Liver (tissue), 9 donors: ENCODE measurements around the gene EYA3. TPM values are rescaled to one million over a fixed set of nuclear protein-coding genes. Genes with fewer than 3 reads are reported as not detected.

Experiments used
- DNase-seq: peaks from one replicate; pipeline ENCODE4 v3.0.0-alpha.2; 2017; ENCODE audit warnings: low spot score
- H3K27ac ChIP-seq, 2 donors: one replicate each; pipeline ENCODE4 v1.7.0; 2013; ENCODE audit warnings: inconsistent platforms in 2 of 2, low read length in 2 of 2, control low read depth in 1 of 2, low read depth in 1 of 2, mild to moderate bottlenecking in 1 of 2
- H3K27me3 ChIP-seq, 4 donors: one replicate each; pipeline versions ENCODE4 v1.6.1 to v1.7.0; 2013; ENCODE audit warnings: low read length in 3 of 4, inconsistent platforms in 1 of 4, mild to moderate bottlenecking in 1 of 4, moderate library complexity in 1 of 4; ENCODE audit not compliant: control insufficient read depth in 4 of 4, insufficient read depth in 4 of 4
- H3K36me3 ChIP-seq, 4 donors: one replicate each; pipeline versions ENCODE4 v1.6.1 to v1.7.0; 2013; ENCODE audit warnings: low read length in 3 of 4, mild to moderate bottlenecking in 3 of 4, low read depth in 1 of 4, moderate library complexity in 1 of 4; ENCODE audit not compliant: control insufficient read depth in 4 of 4, insufficient read depth in 3 of 4
- H3K4me1 ChIP-seq, 4 donors: one replicate each; pipeline versions ENCODE4 v1.6.1 to v1.7.0; 2013; ENCODE audit warnings: low read length in 3 of 4, mild to moderate bottlenecking in 3 of 4, moderate library complexity in 1 of 4; ENCODE audit not compliant: control insufficient read depth in 4 of 4, insufficient read depth in 4 of 4
- H3K4me3 ChIP-seq, 3 donors: one replicate each; pipeline versions ENCODE4 v1.6.1 to v1.7.0; 2013; ENCODE audit warnings: low read length in 3 of 3, control low read depth in 1 of 3, low read depth in 1 of 3, mild to moderate bottlenecking in 1 of 3
- H3K9ac ChIP-seq, 2 donors: one replicate each; pipeline ENCODE4 v1.7.0; 2013; ENCODE audit warnings: low read length in 2 of 2, mild to moderate bottlenecking in 2 of 2, moderate library complexity in 2 of 2, control low read depth in 1 of 2, low read depth in 1 of 2
- H3K9me3 ChIP-seq, 4 donors: one replicate each; pipeline versions ENCODE4 v1.6.1 to v1.7.0; 2013; ENCODE audit warnings: low read length in 3 of 4; ENCODE audit not compliant: control insufficient read depth in 4 of 4
- EGR1 ChIP-seq, 2 donors: IDR thresholded peaks; 2 replicates each; pipeline ENCODE4 v1.6.1; 2016 to 2018; ENCODE audit warnings: antibody characterized with exemption in 2 of 2, low read depth in 2 of 2
- FOXA1 ChIP-seq: IDR thresholded peaks from 2 replicates; pipeline ENCODE4 v1.6.1; 2016; ENCODE audit warnings: antibody characterized with exemption
- FOXA2 ChIP-seq: IDR thresholded peaks from 2 replicates; pipeline ENCODE4 v1.6.1; 2016; ENCODE audit warnings: antibody characterized with exemption
- GABPA ChIP-seq, 2 donors: IDR thresholded peaks in 1 of 2; conservative IDR thresholded peaks in 1 of 2; 2 replicates each; pipeline ENCODE4 v1.6.1; 2016; ENCODE audit warnings: antibody characterized with exemption in 2 of 2, mild to moderate bottlenecking in 1 of 2, moderate library complexity in 1 of 2
- HNF4A ChIP-seq, 2 donors: conservative IDR thresholded peaks; 2 replicates each; pipeline ENCODE4 v1.6.1; 2016; ENCODE audit warnings: antibody characterized with exemption in 2 of 2, mild to moderate bottlenecking in 2 of 2
- HNF4G ChIP-seq: IDR thresholded peaks from 2 replicates; pipeline ENCODE4 v1.6.1; 2016; ENCODE audit warnings: antibody characterized with exemption
- JUND ChIP-seq, 2 donors: IDR thresholded peaks; 2 replicates each; pipeline ENCODE4 v1.6.1; 2016; ENCODE audit warnings: antibody characterized with exemption in 2 of 2
- NR2F2 ChIP-seq: IDR thresholded peaks from 2 replicates; pipeline ENCODE4 v1.6.1; 2016; ENCODE audit warnings: antibody characterized with exemption
- RAD21 ChIP-seq, 2 donors: IDR thresholded peaks; 2 replicates each; pipeline ENCODE4 v1.6.1; 2016; ENCODE audit warnings: antibody characterized with exemption in 2 of 2, mild to moderate bottlenecking in 2 of 2
- RXRA ChIP-seq, 2 donors: IDR thresholded peaks; 2 replicates each; pipeline ENCODE4 v1.6.1; 2017 to 2018; ENCODE audit warnings: antibody characterized with exemption in 2 of 2, mild to moderate bottlenecking in 1 of 2
- SP1 ChIP-seq: IDR thresholded peaks from 2 replicates; pipeline ENCODE4 v1.6.1; 2018; ENCODE audit warnings: antibody characterized with exemption, mild to moderate bottlenecking
- TAF1 ChIP-seq: conservative IDR thresholded peaks from 2 replicates; pipeline ENCODE4 v1.6.1; 2016; ENCODE audit warnings: antibody characterized with exemption, mild to moderate bottlenecking
- YY1 ChIP-seq: IDR thresholded peaks from 2 replicates; pipeline ENCODE4 v1.6.1; 2016; ENCODE audit warnings: antibody characterized with exemption, mild to moderate bottlenecking
- WGBS: extraction: QIAGEN DNeasy Blood & Tissue Kit; methylation state at CpG from one replicate; pipeline ENCODE4 v1.1.7; 2013; 5-methylcytosine and 5-hydroxymethylcytosine counted together
- polyA plus RNA-seq, 2 donors: library from polyadenylated mRNA; stranded (reverse) in 1 of 2; unstranded in 1 of 2; fragments of 200-250 nt in 1 of 2; fragments of >200 nt in 1 of 2; fragmentation: Nextera tagmentation in 1 of 2; extraction: Ambion mirVana in 1 of 2; gene quantifications; one replicate each; pipeline versions ENCODE4 v1.2.1 to v1.2.3, GENCODE V29; 2013 to 2015
- total RNA-seq, 2 donors: library from RNA; depleted of rRNA; stranded (reverse); fragments of >200 nt; gene quantifications; one replicate each; pipeline ENCODE4 v1.2.3, GENCODE V29; 2014
- TF ChIP-seq, protein P1 (sequence below): IDR thresholded peaks from 2 replicates; pipeline ENCODE4 v1.6.1; 2016; ENCODE audit warnings: antibody characterized with exemption
- TF ChIP-seq, protein P2 (sequence below): IDR thresholded peaks from 2 replicates; pipeline ENCODE4 v1.6.1; 2016; ENCODE audit warnings: antibody characterized with exemption
- TF ChIP-seq, protein P3 (sequence below): IDR thresholded peaks from 2 replicates; pipeline ENCODE4 v1.6.1; 2016; ENCODE audit warnings: antibody characterized with exemption
- TF ChIP-seq, protein P4 (sequence below): fragments of 150-350 bp; IDR thresholded peaks from 2 replicates; pipeline ENCODE4 v1.5.1; 2017; ENCODE audit warnings: improper control_type of control experiment, low read depth, low read length; ENCODE audit not compliant: missing input control
- TF ChIP-seq, protein P5 (sequence below): IDR thresholded peaks from 2 replicates; pipeline ENCODE4 v1.6.1; 2016; ENCODE audit warnings: antibody characterized with exemption, mild to moderate bottlenecking
- donor health status: healthy.
- donor health status: healthy.
- donor health status: healthy.
- donor health status: healthy.
- donor health status: healthy.

The EYA3 gene
- total and polyA plus RNA-seq, 4 donors, result 3.6 to 12.6 (median 6.0) TPM

DNA sequence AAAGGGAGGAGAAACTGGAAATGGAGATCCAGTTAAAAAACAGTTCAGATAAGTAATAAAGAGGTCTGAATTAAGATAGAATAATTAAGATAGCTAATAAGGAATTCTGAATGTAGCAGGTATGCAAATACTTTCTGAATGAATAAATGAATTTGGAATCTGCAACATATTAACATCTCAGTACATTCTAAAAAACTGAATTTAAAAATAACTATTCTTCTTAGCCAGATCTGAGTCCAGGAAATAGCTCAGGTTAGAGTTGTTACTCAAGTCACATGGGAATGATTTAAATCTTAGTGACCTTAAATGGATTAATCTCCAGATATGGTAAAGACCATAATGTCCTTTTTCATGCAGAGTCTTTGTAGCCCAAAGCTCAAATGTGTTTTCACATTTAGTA lies 51.2 kb downstream of the EYA3 start (continued):
- TF ChIP-seq, protein P1, sequence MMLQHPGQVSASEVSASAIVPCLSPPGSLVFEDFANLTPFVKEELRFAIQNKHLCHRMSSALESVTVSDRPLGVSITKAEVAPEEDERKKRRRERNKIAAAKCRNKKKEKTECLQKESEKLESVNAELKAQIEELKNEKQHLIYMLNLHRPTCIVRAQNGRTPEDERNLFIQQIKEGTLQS, result no peak
- TF ChIP-seq FOXA1, result no peak
- no peak for TF ChIP-seq RAD21 (IDR thresholded peaks at IDR 0.05)

DNA sequence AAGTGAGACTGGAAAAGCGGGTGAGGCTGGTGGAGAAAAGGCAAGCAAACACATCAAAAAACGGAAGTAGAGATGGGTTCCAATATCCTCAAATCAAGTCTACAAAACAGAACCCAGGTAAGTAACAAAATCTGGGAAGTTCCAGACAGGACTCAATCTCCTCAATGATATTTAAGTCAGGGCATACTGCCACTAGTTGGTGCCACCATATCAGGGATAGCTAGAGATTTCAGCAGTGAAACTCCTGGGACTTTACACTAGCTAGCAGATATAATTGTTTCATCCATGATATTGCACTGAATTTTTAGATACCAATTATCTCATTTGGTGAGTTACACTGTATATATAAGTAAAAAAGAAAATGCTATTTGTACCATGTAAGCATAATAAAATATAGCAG lies 52.0 kb downstream of the EYA3 start:
- WGBS, result 89% methylated on average over 2 of the region's 2 CpGs
- no peak for TF ChIP-seq YY1
- TF ChIP-seq RAD21 (IDR thresholded peaks at IDR 0.05), result peak in 1 of 2 donors; percentile 49
- TF ChIP-seq, protein P2, sequence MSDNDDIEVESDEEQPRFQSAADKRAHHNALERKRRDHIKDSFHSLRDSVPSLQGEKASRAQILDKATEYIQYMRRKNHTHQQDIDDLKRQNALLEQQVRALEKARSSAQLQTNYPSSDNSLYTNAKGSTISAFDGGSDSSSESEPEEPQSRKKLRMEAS, result no peak
- no peaks in the 10 kb centered on the region for H3K27me3 ChIP-seq
- no peak for DNase-seq
- no peaks in the 10 kb centered on the region for H3K9me3 ChIP-seq
- H3K4me3 ChIP-seq, result no peak overlapping the region
- no peak overlapping the region for H3K27ac ChIP-seq
- no peak overlapping the region for H3K9ac ChIP-seq
- H3K36me3 ChIP-seq, result peaks cover 0 to 22% (median 16%) of the 10 kb centered on the region in 4 donors
- H3K4me1 ChIP-seq, result no peaks in the 10 kb centered on the region

DNA sequence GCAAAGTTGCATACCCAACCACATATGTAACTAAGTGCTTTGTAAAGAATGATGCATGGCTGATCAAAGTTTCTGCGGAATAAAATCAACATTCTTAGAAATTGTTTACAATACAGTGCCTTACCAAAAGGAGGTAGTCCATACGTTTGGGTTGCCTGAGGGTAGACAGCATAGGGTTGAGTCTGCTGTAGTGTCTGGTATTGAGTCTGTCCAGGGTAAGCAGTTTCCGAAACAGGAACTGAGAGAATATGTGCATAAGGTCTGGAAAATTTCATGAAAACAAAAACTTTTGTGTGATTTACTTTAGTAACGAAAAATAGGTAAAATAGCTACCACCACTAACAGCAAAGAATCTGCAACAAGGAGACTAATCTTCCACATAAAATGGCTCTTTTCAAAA lies 53.0 kb downstream of the EYA3 start:
- no peak overlapping the region for H3K27ac ChIP-seq
- no peak overlapping the region for H3K9ac ChIP-seq
- no peaks in the 10 kb centered on the region for H3K4me1 ChIP-seq
- TF ChIP-seq RAD21 (IDR thresholded peaks at IDR 0.05) (no peak), TAF1 (no peak), FOXA1 (no peak), HNF4G (no peak), YY1 (no peak), RXRA (IDR thresholded peaks at IDR 0.05) (no peak), NR2F2 (no peak), EGR1 (IDR thresholded peaks at IDR 0.05; ENCODE audit: low read depth in 2 of 2) (no peak), SP1 (no peak), HNF4A (conservative IDR thresholded peaks at IDR 0.05) (no peak), GABPA (IDR thresholded peaks at IDR 0.05 in 1 of 2, conservative IDR thresholded peaks at IDR 0.05 in 1 of 2) (no peak), JUND (IDR thresholded peaks at IDR 0.05) (no peak), FOXA2 (no peak)
- TF ChIP-seq, protein P2, result no peak
- TF ChIP-seq, protein P3, sequence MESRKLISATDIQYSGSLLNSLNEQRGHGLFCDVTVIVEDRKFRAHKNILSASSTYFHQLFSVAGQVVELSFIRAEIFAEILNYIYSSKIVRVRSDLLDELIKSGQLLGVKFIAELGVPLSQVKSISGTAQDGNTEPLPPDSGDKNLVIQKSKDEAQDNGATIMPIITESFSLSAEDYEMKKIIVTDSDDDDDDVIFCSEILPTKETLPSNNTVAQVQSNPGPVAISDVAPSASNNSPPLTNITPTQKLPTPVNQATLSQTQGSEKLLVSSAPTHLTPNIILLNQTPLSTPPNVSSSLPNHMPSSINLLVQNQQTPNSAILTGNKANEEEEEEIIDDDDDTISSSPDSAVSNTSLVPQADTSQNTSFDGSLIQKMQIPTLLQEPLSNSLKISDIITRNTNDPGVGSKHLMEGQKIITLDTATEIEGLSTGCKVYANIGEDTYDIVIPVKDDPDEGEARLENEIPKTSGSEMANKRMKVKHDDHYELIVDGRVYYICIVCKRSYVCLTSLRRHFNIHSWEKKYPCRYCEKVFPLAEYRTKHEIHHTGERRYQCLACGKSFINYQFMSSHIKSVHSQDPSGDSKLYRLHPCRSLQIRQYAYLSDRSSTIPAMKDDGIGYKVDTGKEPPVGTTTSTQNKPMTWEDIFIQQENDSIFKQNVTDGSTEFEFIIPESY, result no peak
- TF ChIP-seq, protein P4, sequence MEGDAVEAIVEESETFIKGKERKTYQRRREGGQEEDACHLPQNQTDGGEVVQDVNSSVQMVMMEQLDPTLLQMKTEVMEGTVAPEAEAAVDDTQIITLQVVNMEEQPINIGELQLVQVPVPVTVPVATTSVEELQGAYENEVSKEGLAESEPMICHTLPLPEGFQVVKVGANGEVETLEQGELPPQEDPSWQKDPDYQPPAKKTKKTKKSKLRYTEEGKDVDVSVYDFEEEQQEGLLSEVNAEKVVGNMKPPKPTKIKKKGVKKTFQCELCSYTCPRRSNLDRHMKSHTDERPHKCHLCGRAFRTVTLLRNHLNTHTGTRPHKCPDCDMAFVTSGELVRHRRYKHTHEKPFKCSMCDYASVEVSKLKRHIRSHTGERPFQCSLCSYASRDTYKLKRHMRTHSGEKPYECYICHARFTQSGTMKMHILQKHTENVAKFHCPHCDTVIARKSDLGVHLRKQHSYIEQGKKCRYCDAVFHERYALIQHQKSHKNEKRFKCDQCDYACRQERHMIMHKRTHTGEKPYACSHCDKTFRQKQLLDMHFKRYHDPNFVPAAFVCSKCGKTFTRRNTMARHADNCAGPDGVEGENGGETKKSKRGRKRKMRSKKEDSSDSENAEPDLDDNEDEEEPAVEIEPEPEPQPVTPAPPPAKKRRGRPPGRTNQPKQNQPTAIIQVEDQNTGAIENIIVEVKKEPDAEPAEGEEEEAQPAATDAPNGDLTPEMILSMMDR, result no peak
- TF ChIP-seq, protein P5, sequence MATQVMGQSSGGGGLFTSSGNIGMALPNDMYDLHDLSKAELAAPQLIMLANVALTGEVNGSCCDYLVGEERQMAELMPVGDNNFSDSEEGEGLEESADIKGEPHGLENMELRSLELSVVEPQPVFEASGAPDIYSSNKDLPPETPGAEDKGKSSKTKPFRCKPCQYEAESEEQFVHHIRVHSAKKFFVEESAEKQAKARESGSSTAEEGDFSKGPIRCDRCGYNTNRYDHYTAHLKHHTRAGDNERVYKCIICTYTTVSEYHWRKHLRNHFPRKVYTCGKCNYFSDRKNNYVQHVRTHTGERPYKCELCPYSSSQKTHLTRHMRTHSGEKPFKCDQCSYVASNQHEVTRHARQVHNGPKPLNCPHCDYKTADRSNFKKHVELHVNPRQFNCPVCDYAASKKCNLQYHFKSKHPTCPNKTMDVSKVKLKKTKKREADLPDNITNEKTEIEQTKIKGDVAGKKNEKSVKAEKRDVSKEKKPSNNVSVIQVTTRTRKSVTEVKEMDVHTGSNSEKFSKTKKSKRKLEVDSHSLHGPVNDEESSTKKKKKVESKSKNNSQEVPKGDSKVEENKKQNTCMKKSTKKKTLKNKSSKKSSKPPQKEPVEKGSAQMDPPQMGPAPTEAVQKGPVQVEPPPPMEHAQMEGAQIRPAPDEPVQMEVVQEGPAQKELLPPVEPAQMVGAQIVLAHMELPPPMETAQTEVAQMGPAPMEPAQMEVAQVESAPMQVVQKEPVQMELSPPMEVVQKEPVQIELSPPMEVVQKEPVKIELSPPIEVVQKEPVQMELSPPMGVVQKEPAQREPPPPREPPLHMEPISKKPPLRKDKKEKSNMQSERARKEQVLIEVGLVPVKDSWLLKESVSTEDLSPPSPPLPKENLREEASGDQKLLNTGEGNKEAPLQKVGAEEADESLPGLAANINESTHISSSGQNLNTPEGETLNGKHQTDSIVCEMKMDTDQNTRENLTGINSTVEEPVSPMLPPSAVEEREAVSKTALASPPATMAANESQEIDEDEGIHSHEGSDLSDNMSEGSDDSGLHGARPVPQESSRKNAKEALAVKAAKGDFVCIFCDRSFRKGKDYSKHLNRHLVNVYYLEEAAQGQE, result no peak
- TF ChIP-seq, protein P1, result no peak
- 94% methylated on average over 4 of the region's 4 CpGs for WGBS
- peaks cover 0 to 20% (median 14%) of the 10 kb centered on the region in 4 donors for H3K36me3 ChIP-seq
- H3K27me3 ChIP-seq, result no peaks in the 10 kb centered on the region
- no peak for DNase-seq
- H3K4me3 ChIP-seq, result no peak overlapping the region
- H3K9me3 ChIP-seq, result no peaks in the 10 kb centered on the region
